GM12892 (cell line): Measurements from ENCODE around the gene ASTN2.

Experiments
- DNase-seq: peaks from one replicate; pipeline ENCODE4 v3.0.0; 2011; ENCODE audit not compliant: insufficient read length
- FAIRE-seq: peaks from 2 replicates; lab custom pipeline; 2011; peaks lifted over from hg19 to GRCh38; lab: Jason Lieb, UNC
- POLR2A ChIP-seq: IDR thresholded peaks from 2 replicates; pipeline ENCODE4 v1.6.1; 2011; ENCODE audit warnings: low read depth, low read length, control low read depth
- POLR2AphosphoS5 ChIP-seq: IDR thresholded peaks from 2 replicates; pipeline ENCODE4 v1.6.1; 2011; ENCODE audit warnings: low read depth, low read length, control low read depth
- TAF1 ChIP-seq: IDR thresholded peaks from 2 replicates; pipeline ENCODE4 v1.6.1; 2011; ENCODE audit warnings: low read depth, mild to moderate bottlenecking, control low read depth, low read length, borderline replicate concordance

ASTN2 gene

GRCh38 chr9:117392992-117393391 lies 21.9 kb downstream of the ASTN2 start:
- no peak for FAIRE-seq
- DNase-seq = no peak
- no peak for TF ChIP-seq POLR2A
- no peak for TF ChIP-seq TAF1
- TF ChIP-seq POLR2AphosphoS5 = no peak

- DNase-seq = no peak
- FAIRE-seq = no peak
- TF ChIP-seq TAF1 (no peak), POLR2AphosphoS5 (no peak), POLR2A (no peak)
Measured at GRCh38 chr9:117387422-117387821, 27.4 kb downstream of the ASTN2 start.

- no peak for FAIRE-seq
Measured at GRCh38 chr9:117379341-117379740, 35.5 kb downstream of the ASTN2 start.

GRCh38 chr9:117377046-117377445 lies 37.8 kb downstream of the ASTN2 start:
- TF ChIP-seq POLR2AphosphoS5 (no peak), POLR2A (no peak), TAF1 (no peak)
- no peak for DNase-seq

More at GRCh38 chr9:117379341-117379740, 35.5 kb downstream of the ASTN2 start:
- TF ChIP-seq POLR2AphosphoS5 (no peak), POLR2A (no peak), TAF1 (no peak)
- DNase-seq = no peak

GRCh38 chr9:117375956-117376355 lies 38.9 kb downstream of the ASTN2 start:
- FAIRE-seq (no peak), DNase-seq (no peak)
- no peak for TF ChIP-seq TAF1

More at GRCh38 chr9:117377046-117377445, 37.8 kb downstream of the ASTN2 start:
- no peak for FAIRE-seq

- TF ChIP-seq TAF1 (no peak), POLR2AphosphoS5 (no peak), POLR2A (no peak)
- FAIRE-seq = no peak
- no peak for DNase-seq
Measured at GRCh38 chr9:117374076-117374725, 40.7 kb downstream of the ASTN2 start.

GRCh38 chr9:117368684-117369230 lies 46.1 kb downstream of the ASTN2 start:
- FAIRE-seq = no peak
- TF ChIP-seq POLR2AphosphoS5 (no peak), POLR2A (no peak), TAF1 (no peak)
- DNase-seq = no peak

- DNase-seq = no peak
- TF ChIP-seq POLR2AphosphoS5 (no peak), POLR2A (no peak), TAF1 (no peak)
- FAIRE-seq = no peak
Measured at GRCh38 chr9:117365438-117365837, 49.4 kb downstream of the ASTN2 start.

GRCh38 chr9:117363006-117363405 lies 51.9 kb downstream of the ASTN2 start:
- DNase-seq = no peak
- TF ChIP-seq POLR2AphosphoS5 (no peak), POLR2A (no peak), TAF1 (no peak)
- FAIRE-seq = no peak

- FAIRE-seq (no peak), DNase-seq (no peak)
- TF ChIP-seq POLR2AphosphoS5 (no peak), POLR2A (no peak), TAF1 (no peak)
Measured at GRCh38 chr9:117359910-117360309, 54.9 kb downstream of the ASTN2 start.

GRCh38 chr9:117355542-117355941 lies 59.3 kb downstream of the ASTN2 start:
- no peak for FAIRE-seq
- DNase-seq = no peak

GRCh38 chr9:117354997-117355396 lies 59.9 kb downstream of the ASTN2 start:
- TF ChIP-seq TAF1 = no peak
- no peak for TF ChIP-seq POLR2A
- no peak for TF ChIP-seq POLR2AphosphoS5
- DNase-seq (no peak), FAIRE-seq (no peak)

More at GRCh38 chr9:117355542-117355941, 59.3 kb downstream of the ASTN2 start:
- TF ChIP-seq POLR2AphosphoS5 (no peak), TAF1 (no peak), POLR2A (no peak)
